ENCODE results near the gene FABP3.

DNA sequence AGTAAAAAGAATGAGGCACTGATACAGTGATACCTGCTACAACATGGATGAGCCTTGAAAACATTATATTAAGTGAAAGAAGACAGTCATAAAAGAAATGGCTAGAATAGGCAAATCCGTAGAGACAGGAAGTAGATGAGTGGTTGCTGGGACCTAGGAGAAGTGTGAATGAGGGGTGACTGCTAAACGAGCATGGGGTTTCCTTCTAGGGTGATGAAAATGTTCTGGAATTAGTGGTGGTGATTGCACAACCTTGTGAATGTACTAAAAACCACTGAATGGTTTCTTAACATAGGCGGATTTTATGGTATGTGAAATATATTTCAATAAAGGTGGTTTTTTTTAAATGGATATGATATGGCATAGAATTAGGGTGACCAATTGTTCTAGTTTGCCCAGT lies 27.5 kb upstream of the FABP3 start:
- no peak for TF ChIP-seq CTCF (IDR thresholded peaks at IDR 0.05 in 2 of 3, conservative IDR thresholded peaks at IDR 0.05 in 1 of 3; ENCODE audit: control insufficient read depth in 2 of 3, extremely low read depth in 1 of 3, insufficient read depth in 1 of 3, low read depth in 3 of 3, low read length in 3 of 3)
- TF ChIP-seq NKRF (conservative IDR thresholded peaks at IDR 0.05): no peak
- TF ChIP-seq, protein P1, sequence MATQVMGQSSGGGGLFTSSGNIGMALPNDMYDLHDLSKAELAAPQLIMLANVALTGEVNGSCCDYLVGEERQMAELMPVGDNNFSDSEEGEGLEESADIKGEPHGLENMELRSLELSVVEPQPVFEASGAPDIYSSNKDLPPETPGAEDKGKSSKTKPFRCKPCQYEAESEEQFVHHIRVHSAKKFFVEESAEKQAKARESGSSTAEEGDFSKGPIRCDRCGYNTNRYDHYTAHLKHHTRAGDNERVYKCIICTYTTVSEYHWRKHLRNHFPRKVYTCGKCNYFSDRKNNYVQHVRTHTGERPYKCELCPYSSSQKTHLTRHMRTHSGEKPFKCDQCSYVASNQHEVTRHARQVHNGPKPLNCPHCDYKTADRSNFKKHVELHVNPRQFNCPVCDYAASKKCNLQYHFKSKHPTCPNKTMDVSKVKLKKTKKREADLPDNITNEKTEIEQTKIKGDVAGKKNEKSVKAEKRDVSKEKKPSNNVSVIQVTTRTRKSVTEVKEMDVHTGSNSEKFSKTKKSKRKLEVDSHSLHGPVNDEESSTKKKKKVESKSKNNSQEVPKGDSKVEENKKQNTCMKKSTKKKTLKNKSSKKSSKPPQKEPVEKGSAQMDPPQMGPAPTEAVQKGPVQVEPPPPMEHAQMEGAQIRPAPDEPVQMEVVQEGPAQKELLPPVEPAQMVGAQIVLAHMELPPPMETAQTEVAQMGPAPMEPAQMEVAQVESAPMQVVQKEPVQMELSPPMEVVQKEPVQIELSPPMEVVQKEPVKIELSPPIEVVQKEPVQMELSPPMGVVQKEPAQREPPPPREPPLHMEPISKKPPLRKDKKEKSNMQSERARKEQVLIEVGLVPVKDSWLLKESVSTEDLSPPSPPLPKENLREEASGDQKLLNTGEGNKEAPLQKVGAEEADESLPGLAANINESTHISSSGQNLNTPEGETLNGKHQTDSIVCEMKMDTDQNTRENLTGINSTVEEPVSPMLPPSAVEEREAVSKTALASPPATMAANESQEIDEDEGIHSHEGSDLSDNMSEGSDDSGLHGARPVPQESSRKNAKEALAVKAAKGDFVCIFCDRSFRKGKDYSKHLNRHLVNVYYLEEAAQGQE (IDR thresholded peaks at IDR 0.05; ENCODE audit: low read depth, low read length): no peak
- TF ChIP-seq NFIC (IDR thresholded peaks at IDR 0.05; ENCODE audit: low read depth, low read length): no peak
- TF ChIP-seq MXI1 (IDR thresholded peaks at IDR 0.05; ENCODE audit: low read depth, low read length): no peak
- no peak for TF ChIP-seq YY1 (IDR thresholded peaks at IDR 0.05; ENCODE audit: low read depth, low read length)

All from GM12878 (cell line).